H1 (cell line): Measurements from ENCODE around the gene NT5C. TPM values are rescaled to one million over a fixed set of nuclear protein-coding genes. Genes with fewer than 3 reads are reported as not detected.
A peak's percentile ranks its signal among the peaks of the same experiment; 100 is the strongest.

Experiments used
- CTCF ChIA-PET: fragments of 300-600 bp; sonication (Branson Sonifier 250); formaldehyde crosslinking; loops from one replicate; lab custom pipeline; 2021; ENCODE audit not compliant: partially characterized antibody; lab: Charles Lee
- POLR2A ChIA-PET: fragments of 300-600 bp; sonication (Branson Sonifier 250); formaldehyde crosslinking; loops from one replicate; lab custom pipeline; 2021; ENCODE audit warnings: inconsistent platforms; ENCODE audit not compliant: partially characterized antibody; lab: Charles Lee
- DNase-seq, 2 experiments: peaks; one replicate each; pipeline versions ENCODE4 v3.0.0 to v3.0.0-alpha.2; 2010 to 2022; ENCODE audit warnings: low spot score in 2 of 2, low read depth in 1 of 2, mixed read lengths in 1 of 2
- FAIRE-seq: peaks from 2 replicates; lab custom pipeline; 2011; peaks lifted over from hg19 to GRCh38; lab: Jason Lieb, UNC
- H2AFZ ChIP-seq: 2 replicates; pipeline ENCODE4 v1.8.1; 2012; ENCODE audit warnings: low read length, inconsistent platforms
- H2AK5ac ChIP-seq: 2 replicates; pipeline ENCODE4 v1.6.1; 2013; ENCODE audit warnings: low read depth, low read length
- H2BK120ac ChIP-seq: replicated peaks from 2 replicates; pipeline ENCODE3; 2013; ENCODE audit warnings: low read depth, low read length, inconsistent platforms
- H2BK12ac ChIP-seq: 2 replicates; pipeline ENCODE4 v1.6.1; 2013; ENCODE audit warnings: low read depth, low read length
- H2BK15ac ChIP-seq: 2 replicates; pipeline ENCODE4 v1.6.1; 2013; ENCODE audit warnings: low read length
- H2BK20ac ChIP-seq: 2 replicates; pipeline ENCODE4 v1.6.1; 2013; ENCODE audit warnings: low read length
- H2BK5ac ChIP-seq: 2 replicates; pipeline ENCODE4 v1.6.1; 2013; ENCODE audit warnings: low read depth, low read length
- H3K14ac ChIP-seq: 2 replicates; pipeline ENCODE4 v1.6.1; 2013; ENCODE audit warnings: inconsistent platforms; ENCODE audit not compliant: insufficient read length
- H3K18ac ChIP-seq: 2 replicates; pipeline ENCODE4 v1.6.1; 2013; ENCODE audit warnings: low read length; ENCODE audit errors: extremely low read depth
- H3K23ac ChIP-seq: 2 replicates; pipeline ENCODE4 v1.6.1; 2013; ENCODE audit warnings: inconsistent platforms; ENCODE audit not compliant: insufficient read length
- H3K23me2 ChIP-seq: 2 replicates; pipeline ENCODE4 v1.6.1; 2013; ENCODE audit warnings: low read depth, low read length
- H3K27ac ChIP-seq: 2 replicates; pipeline ENCODE4 v1.6.1; 2011; ENCODE audit warnings: low read depth, low read length, inconsistent platforms
- H3K27me3 ChIP-seq, 4 experiments: replicated peaks in 1 of 4; 1 replicate in 1 of 4; 2 replicates in 3 of 4; pipeline versions ENCODE4 v1.6.1 to v1.8.1; 2011 to 2013; ENCODE audit warnings: low read length in 3 of 4, mild to moderate bottlenecking in 3 of 4, inconsistent platforms in 2 of 4, mixed read lengths in 2 of 4, moderate library complexity in 1 of 4; ENCODE audit not compliant: control insufficient read depth in 3 of 4, insufficient read depth in 3 of 4; ENCODE audit errors: extremely low read depth in 1 of 4
- H3K36me3 ChIP-seq, 4 experiments: 2 replicates each; pipeline versions ENCODE4 v1.6.1 to v1.8.1; 2011 to 2013; ENCODE audit warnings: mild to moderate bottlenecking in 4 of 4, low read length in 3 of 4, moderate library complexity in 2 of 4, control low read depth in 1 of 4, inconsistent platforms in 1 of 4; ENCODE audit not compliant: insufficient read depth in 4 of 4, control insufficient read depth in 2 of 4
- H3K4ac ChIP-seq: replicated peaks from 2 replicates; pipeline ENCODE3; 2013; ENCODE audit warnings: low read length, low read depth, mixed read lengths, inconsistent platforms; ENCODE audit not compliant: insufficient read length
- H3K4me1 ChIP-seq, 4 experiments: replicated peaks in 1 of 4; 1 replicate in 1 of 4; 2 replicates in 3 of 4; pipeline versions ENCODE4 v1.6.1 to v1.8.1; 2011 to 2013; ENCODE audit warnings: low read length in 3 of 4, inconsistent platforms in 2 of 4, mixed read lengths in 1 of 4; ENCODE audit not compliant: insufficient read depth in 4 of 4, control insufficient read depth in 3 of 4
- H3K4me2 ChIP-seq, 2 experiments: 2 replicates each; pipeline versions ENCODE4 v1.6.1 to v1.8.1; 2011 to 2013; ENCODE audit warnings: low read depth in 2 of 2, low read length in 2 of 2, control low read depth in 1 of 2, inconsistent platforms in 1 of 2, mild to moderate bottlenecking in 1 of 2; ENCODE audit not compliant: insufficient read depth in 1 of 2
- H3K4me3 ChIP-seq, 4 experiments: fragments of 200-600, 300-600 bp in 1 of 4; sonication (generic), shearing (Covaris generic), sonication (Bioruptor Twin) in 1 of 4; 2 replicates each; pipeline versions ENCODE4 v1.5.1 to v1.8.1; 2011 to 2016; ENCODE audit warnings: low read length in 4 of 4, low read depth in 3 of 4, control low read depth in 2 of 4, inconsistent platforms in 2 of 4, mild to moderate bottlenecking in 2 of 4, mixed read lengths in 1 of 4, moderate library complexity in 1 of 4; ENCODE audit not compliant: insufficient read depth in 2 of 4; ENCODE audit errors: extremely low read depth in 1 of 4
- H3K56ac ChIP-seq: replicated peaks from 2 replicates; pipeline ENCODE3; 2013; ENCODE audit warnings: low read depth, mild to moderate bottlenecking, mixed read lengths, low read length, inconsistent platforms; ENCODE audit not compliant: insufficient read length
- H3K79me1 ChIP-seq: 2 replicates; pipeline ENCODE4 v1.6.1; 2013; ENCODE audit warnings: low read depth, low read length, control low read depth
- H3K79me2 ChIP-seq, 2 experiments: 2 replicates each; pipeline versions ENCODE4 v1.6.1 to v1.8.1; 2012 to 2013; ENCODE audit warnings: low read length in 2 of 2, mild to moderate bottlenecking in 2 of 2, inconsistent platforms in 1 of 2; ENCODE audit not compliant: insufficient read depth in 2 of 2, control insufficient read depth in 1 of 2
- H3K9ac ChIP-seq, 4 experiments: replicated peaks in 1 of 4; 1 replicate in 1 of 4; 2 replicates in 3 of 4; pipeline versions ENCODE4 v1.6.1 to v1.8.1; 2011 to 2013; ENCODE audit warnings: low read depth in 3 of 4, low read length in 3 of 4, control low read depth in 2 of 4, mild to moderate bottlenecking in 2 of 4, moderate library complexity in 2 of 4, inconsistent platforms in 1 of 4; ENCODE audit errors: extremely low read depth in 1 of 4
- H3K9me3 ChIP-seq, 2 experiments: 2 replicates each; pipeline versions ENCODE4 v1.6.1 to v1.8.1; 2012 to 2013; ENCODE audit warnings: mild to moderate bottlenecking in 2 of 2, moderate library complexity in 2 of 2, control low read depth in 1 of 2, inconsistent platforms in 1 of 2, low read depth in 1 of 2, low read length in 1 of 2, mixed read lengths in 1 of 2; ENCODE audit not compliant: insufficient read depth in 2 of 2
- H4K20me1 ChIP-seq, 2 experiments: replicated peaks in 1 of 2; 2 replicates each; pipeline versions ENCODE3 to v1.8.1; 2011 to 2013; ENCODE audit warnings: inconsistent platforms in 2 of 2, low read length in 2 of 2, mild to moderate bottlenecking in 1 of 2; ENCODE audit not compliant: insufficient read depth in 2 of 2, control insufficient read depth in 1 of 2
- H4K5ac ChIP-seq: 2 replicates; pipeline ENCODE4 v1.6.1; 2013; ENCODE audit warnings: low read length, low read depth, mixed read lengths, inconsistent platforms; ENCODE audit not compliant: insufficient read length
- H4K8ac ChIP-seq: 2 replicates; pipeline ENCODE4 v1.8.0; 2013; ENCODE audit warnings: mild to moderate bottlenecking, moderate library complexity, low read length, inconsistent platforms; ENCODE audit not compliant: insufficient read depth; ENCODE audit errors: extremely low read depth
- H4K91ac ChIP-seq: replicated peaks from 2 replicates; pipeline ENCODE3; 2013; ENCODE audit warnings: low read length, mixed read lengths, inconsistent platforms; ENCODE audit not compliant: insufficient read length
- CBX5 ChIP-seq: fragments of 300-800, 300-1000 bp; sonication (generic); IDR thresholded peaks from 2 replicates; pipeline ENCODE4 v1.7.1; 2016; ENCODE audit warnings: antibody characterized with exemption, low read length, low read depth
- CBX8 ChIP-seq: fragments of 300-800, 300-1000 bp; sonication (generic); IDR thresholded peaks from 2 replicates; pipeline ENCODE4 v1.7.1; 2016; ENCODE audit warnings: low read depth, low read length, borderline replicate concordance
- CTBP2 ChIP-seq: IDR thresholded peaks from 2 replicates; pipeline ENCODE4 v1.7.0; 2011; ENCODE audit warnings: borderline replicate concordance, mild to moderate bottlenecking, moderate library complexity, mixed read lengths, low read length; ENCODE audit not compliant: insufficient read depth, insufficient read length
- GTF2F1 ChIP-seq: IDR thresholded peaks from 2 replicates; pipeline ENCODE4 v1.6.1; 2012; ENCODE audit warnings: low read depth, low read length, improper control_type of control experiment, borderline replicate concordance
- HDAC2 ChIP-seq, 2 experiments: fragments of 300-600 bp in 1 of 2; sonication (generic) in 1 of 2; IDR thresholded peaks; 2 replicates each; pipeline ENCODE4 v1.6.1; 2011 to 2012; ENCODE audit warnings: low read depth in 2 of 2, low read length in 2 of 2, mild to moderate bottlenecking in 2 of 2, moderate library complexity in 2 of 2, borderline replicate concordance in 1 of 2, inconsistent platforms in 1 of 2
- JUND ChIP-seq: IDR thresholded peaks from 2 replicates; pipeline ENCODE4 v1.6.1; 2011; ENCODE audit warnings: mild to moderate bottlenecking, improper control_type of control experiment, low read length
- RXRA ChIP-seq: IDR thresholded peaks from 2 replicates; pipeline ENCODE4 v1.6.1; 2011; ENCODE audit warnings: low read depth, mild to moderate bottlenecking, low read length, moderate library complexity; ENCODE audit not compliant: insufficient read depth
- SIN3A ChIP-seq, 2 experiments: IDR thresholded peaks in 1 of 2; conservative IDR thresholded peaks in 1 of 2; 2 replicates each; pipeline ENCODE4 v1.6.1; 2011 to 2012; ENCODE audit warnings: low read length in 2 of 2, improper control_type of control experiment in 1 of 2, low read depth in 1 of 2, mild to moderate bottlenecking in 1 of 2
- SIRT6 ChIP-seq: IDR thresholded peaks from one replicate; pipeline ENCODE4 v1.7.1; 2012; ENCODE audit warnings: low read length, inconsistent platforms
- WGBS, 2 experiments: shearing (Covaris generic) in 1 of 2; methylation state at CpG; one replicate each; pipeline versions ENCODE4 v1.1.6 to v1.1.7; 2013 to 2015; ENCODE audit warnings: low lambda C conversion rate in 2 of 2, mixed read lengths in 2 of 2, inconsistent platforms in 1 of 2, low coverage in 1 of 2, missing lambda C conversion rate in 1 of 2; ENCODE audit not compliant: insufficient replicate concordance in 2 of 2, insufficient coverage in 1 of 2, insufficient read length in 1 of 2; ENCODE audit errors: extremely low coverage in 1 of 2, missing lambda C conversion rate in 1 of 2; 5-methylcytosine and 5-hydroxymethylcytosine counted together
- polyA plus RNA-seq, 7 experiments: library from polyadenylated mRNA; depleted of rRNA in 3 of 7; stranded (reverse) in 5 of 7; unstranded in 2 of 7; fragments of >200 nt in 5 of 7; fragments of 200-250 nt in 2 of 7; gene quantifications; 1 replicate in 5 of 7; 2 replicates in 1 of 7; 4 replicates in 1 of 7; pipeline versions ENCODE4 v1.2.1 to v1.2.3, GENCODE V29; 2011 to 2013; ENCODE audit warnings: missing spikeins in 2 of 7, mixed read lengths in 2 of 7
- total RNA-seq: library from RNA; stranded (reverse); fragmentation: NEBNext Ultra II Directional; extraction: Animal tissue kit (Norgen Biotek cat#: 25700); gene quantifications from 2 replicates; pipeline ENCODE4 v1.2.1, GENCODE V29; 2021

The NT5C gene
- total and polyA plus RNA-seq, 2 of the 8 experiments (the other 6 are each of a cell fraction or from before 2014, with no cell fraction given), result 52.1 to 66.4 TPM

DNA sequence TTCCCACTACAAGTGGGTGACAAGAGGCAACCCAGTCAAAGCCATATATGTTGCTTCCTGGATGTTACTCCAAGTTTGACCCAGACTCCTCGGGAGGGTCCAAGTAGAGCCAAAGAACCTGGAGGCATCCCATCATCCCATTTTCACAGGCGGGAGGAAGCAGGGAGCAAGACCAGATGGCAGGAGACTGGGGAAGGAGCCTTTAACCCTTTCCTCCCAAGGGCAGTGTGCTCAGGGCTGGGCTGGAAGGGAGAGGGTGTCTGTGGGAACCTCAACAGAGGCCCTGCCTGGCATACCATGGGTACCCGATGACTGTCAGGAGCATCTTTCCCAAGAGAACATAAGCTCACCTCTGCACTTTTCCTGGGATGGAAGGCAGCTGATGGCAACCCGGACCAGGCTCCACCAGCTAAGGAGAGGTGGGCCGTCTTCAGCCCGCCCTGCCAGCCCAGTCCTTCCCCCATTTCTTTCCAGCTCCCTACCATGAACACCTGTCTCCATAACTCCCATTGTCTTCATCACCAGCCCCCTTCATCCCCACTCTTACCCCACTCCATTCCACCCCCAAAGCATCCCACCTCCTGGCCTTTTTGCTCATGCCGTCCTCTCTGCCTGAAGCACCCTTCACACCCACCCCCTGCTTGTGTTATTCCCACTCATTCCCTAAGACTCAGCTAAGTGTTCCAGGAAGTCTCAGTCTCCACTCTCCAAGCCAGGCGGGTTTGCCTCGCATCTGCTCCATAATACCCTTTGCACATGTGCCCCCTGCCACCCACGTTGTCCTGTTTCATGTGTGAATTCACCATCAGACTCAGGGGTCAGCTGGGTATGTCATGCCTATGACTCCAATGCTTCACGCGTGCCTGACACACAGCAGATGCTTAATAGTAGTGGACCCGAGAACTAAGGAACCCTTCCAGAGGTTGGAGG, 49.7 kb downstream of the NT5C start:
- Histone ChIP-seq H2BK120ac (no peak overlapping the region), H2AFZ (no peak overlapping the region), H2BK5ac (no peak overlapping the region), H3K18ac (no peak overlapping the region), H3K4ac (no peak overlapping the region), H3K4me2 (no peak overlapping the region), H3K36me3 (no peaks in the 10 kb centered on the region), H3K9me3 (no peaks in the 10 kb centered on the region), H4K8ac (0 out of 2 replicates have a peak overlapping the region, but pooled peaks have one; percentile 38), H3K23ac (no peak overlapping the region), H3K56ac (no peak overlapping the region), H3K27me3 (no peaks in the 10 kb centered on the region), H2BK20ac (peak overlapping the region; percentile 66; the same call in 1 of the 2 replicates), H3K23me2 (peaks cover 3% of the 10 kb centered on the region; the same call in 1 of the 2 replicates), H4K20me1 (no peaks in the 10 kb centered on the region), H3K79me2 (no peaks in the 10 kb centered on the region), H3K27ac (no peak overlapping the region), H2AK5ac (0 out of 2 replicates have a peak overlapping the region, but pooled peaks have one; percentile 68), H4K91ac (peak overlapping the region; percentile 1), H2BK12ac (peak overlapping the region; percentile 75), H3K79me1 (no peaks in the 10 kb centered on the region), H4K5ac (no peak overlapping the region), H2BK15ac (0 out of 2 replicates have a peak overlapping the region, but pooled peaks have one; percentile 88), H3K4me3 (no peak overlapping the region), H3K14ac (no peak overlapping the region), H3K4me1 (peaks cover 0 to 17% (median 14%) of the 10 kb centered on the region in 4 experiments; a peak in 6 of 7 replicates), H3K9ac (no peak overlapping the region)
- FAIRE-seq (no peak), DNase-seq (no peak)
- ChIA-PET POLR2A (interaction anchor here (0.5 to 1.3 kb wide), 6 partner anchors 23 to 242 kb away, joined by 3 to 5 read pairs (median 4); partner anchors contain the start of genes MRPL58 and NT5C), CTCF (interaction anchor here (0.6 to 7.6 kb wide), 16 partner anchors 10 to 426 kb away, joined by 3 to 45 read pairs (median 4); partner anchors contain the start of gene ARMC7)
- WGBS, 2 experiments, result 88% methylated on average over 13 of the region's 13 CpGs; no CpG with 5 or more reads in 1 of the 2 experiments
- TF ChIP-seq RXRA, result no peak
- TF ChIP-seq SIRT6, result no peak
- no peak for TF ChIP-seq CTBP2
- no peak for TF ChIP-seq HDAC2 (IDR thresholded peaks at IDR 0.05; ENCODE audit: borderline replicate concordance in 1 of 2, low read depth in 2 of 2, low read length in 2 of 2)
- no peak for TF ChIP-seq JUND
- TF ChIP-seq CBX5, result no peak
- no peak for TF ChIP-seq SIN3A (conservative IDR thresholded peaks at IDR 0.05 in 1 of 2, IDR thresholded peaks at IDR 0.05 in 1 of 2; ENCODE audit: low read depth in 1 of 2, low read length in 2 of 2)
- TF ChIP-seq GTF2F1, result no peak
- no peak for TF ChIP-seq CBX8
